ENCODE results near the gene KRT4. TPM values are rescaled to one million over a fixed set of nuclear protein-coding genes. Genes with fewer than 3 reads are reported as not detected.

KRT4 gene
- total RNA-seq, 2 donors from 2014 or later = 6.4 to 12.7 TPM

DNA sequence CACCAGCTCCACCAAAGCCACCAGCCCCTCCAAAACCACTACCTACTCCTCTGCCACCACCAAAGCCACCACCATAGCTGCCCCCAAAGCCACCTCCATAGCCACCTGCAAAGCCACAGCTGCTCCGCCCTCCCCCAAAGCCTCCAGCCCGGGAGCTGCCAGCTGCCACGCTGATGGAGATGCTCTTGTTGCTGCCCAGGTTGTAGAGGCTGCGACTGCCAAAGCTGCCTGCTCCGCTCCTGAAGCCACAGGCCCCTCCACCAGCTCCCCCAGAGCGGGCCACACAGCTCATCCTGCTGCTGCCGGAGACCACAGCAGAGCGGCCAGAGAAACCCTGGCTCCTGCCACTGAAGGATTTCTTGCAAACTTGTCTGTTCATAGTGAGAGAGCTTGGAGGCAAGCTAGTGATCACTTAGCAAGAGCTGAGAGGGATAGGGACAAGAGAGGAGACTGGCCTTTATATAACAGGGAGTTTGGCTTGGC is 37.0 kb downstream of the KRT4 start, which contains the start of gene KRT76:
Gene KRT76 (minus strand): TSS at position 433 of the 483 bp plus-strand sequence. CDS start 54 bp downstream, at position 379.
- WGBS = 93% methylated on average over 8 of the region's 8 CpGs

DNA sequence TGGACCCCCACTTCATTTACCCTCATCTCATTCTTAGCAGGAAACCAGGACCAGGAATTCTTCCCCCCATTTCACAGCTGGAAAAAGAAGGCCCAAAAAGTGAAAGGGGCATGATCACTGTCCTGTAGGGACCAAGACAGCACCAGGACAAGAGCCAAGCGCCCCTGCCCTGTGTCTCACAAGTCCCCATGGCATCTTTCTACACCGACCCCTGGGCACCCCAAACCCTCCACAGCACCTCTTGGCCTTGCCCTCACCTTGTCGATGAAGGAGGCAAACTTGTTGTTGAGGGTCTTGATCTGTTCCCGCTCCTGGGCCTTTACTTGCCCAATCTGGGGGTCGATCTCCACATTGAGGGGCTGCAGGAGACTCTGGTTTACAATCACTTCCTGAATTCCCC is 37.5 kb downstream of the KRT4 start:
- Histone ChIP-seq H3K4me3 (no peak overlapping the region), H3K36me3 (no peaks in the 10 kb centered on the region), H3K27me3 (replicated peaks; ENCODE audit: insufficient read depth) (peaks cover 2% of the 10 kb centered on the region), H3K4me1 (replicated peaks) (no peaks in the 10 kb centered on the region), H3K27ac (no peak overlapping the region), H3K9me3 (no peaks in the 10 kb centered on the region)
- intact Hi-C loops (cut with DNase I) = no loop called here
- WGBS = 91% methylated on average over 5 of the region's 5 CpGs
- DNase-seq (ENCODE audit: low spot score) = no peak
- TF ChIP-seq POLR2A (IDR thresholded peaks at IDR 0.05) = no peak
- TF ChIP-seq, protein P1, sequence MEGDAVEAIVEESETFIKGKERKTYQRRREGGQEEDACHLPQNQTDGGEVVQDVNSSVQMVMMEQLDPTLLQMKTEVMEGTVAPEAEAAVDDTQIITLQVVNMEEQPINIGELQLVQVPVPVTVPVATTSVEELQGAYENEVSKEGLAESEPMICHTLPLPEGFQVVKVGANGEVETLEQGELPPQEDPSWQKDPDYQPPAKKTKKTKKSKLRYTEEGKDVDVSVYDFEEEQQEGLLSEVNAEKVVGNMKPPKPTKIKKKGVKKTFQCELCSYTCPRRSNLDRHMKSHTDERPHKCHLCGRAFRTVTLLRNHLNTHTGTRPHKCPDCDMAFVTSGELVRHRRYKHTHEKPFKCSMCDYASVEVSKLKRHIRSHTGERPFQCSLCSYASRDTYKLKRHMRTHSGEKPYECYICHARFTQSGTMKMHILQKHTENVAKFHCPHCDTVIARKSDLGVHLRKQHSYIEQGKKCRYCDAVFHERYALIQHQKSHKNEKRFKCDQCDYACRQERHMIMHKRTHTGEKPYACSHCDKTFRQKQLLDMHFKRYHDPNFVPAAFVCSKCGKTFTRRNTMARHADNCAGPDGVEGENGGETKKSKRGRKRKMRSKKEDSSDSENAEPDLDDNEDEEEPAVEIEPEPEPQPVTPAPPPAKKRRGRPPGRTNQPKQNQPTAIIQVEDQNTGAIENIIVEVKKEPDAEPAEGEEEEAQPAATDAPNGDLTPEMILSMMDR (IDR thresholded peaks at IDR 0.05) = no peak

More for the DNA sequence above, 37.0 kb downstream of the KRT4 start, which contains the start of gene KRT76:
- no peaks in the 10 kb centered on the region for H3K4me1 ChIP-seq (replicated peaks)
- DNase-seq (ENCODE audit: low spot score) = no peak
- no peaks in the 10 kb centered on the region for H3K36me3 ChIP-seq
- H3K4me3 ChIP-seq = no peak within 1 kb of the TSS
- no peaks in the 10 kb centered on the region for H3K9me3 ChIP-seq
- TF ChIP-seq POLR2AphosphoS5 (IDR thresholded peaks at IDR 0.05) (no peak), POLR2A (IDR thresholded peaks at IDR 0.05) (no peak)
- TF ChIP-seq, protein P1 (IDR thresholded peaks at IDR 0.05) = no peak
- H3K27ac ChIP-seq = no peak within 1 kb of the TSS
- peaks cover 2% of the 10 kb centered on the region for H3K27me3 ChIP-seq (replicated peaks; ENCODE audit: insufficient read depth)
- intact Hi-C loops (cut with DNase I) = no loop called here

DNA sequence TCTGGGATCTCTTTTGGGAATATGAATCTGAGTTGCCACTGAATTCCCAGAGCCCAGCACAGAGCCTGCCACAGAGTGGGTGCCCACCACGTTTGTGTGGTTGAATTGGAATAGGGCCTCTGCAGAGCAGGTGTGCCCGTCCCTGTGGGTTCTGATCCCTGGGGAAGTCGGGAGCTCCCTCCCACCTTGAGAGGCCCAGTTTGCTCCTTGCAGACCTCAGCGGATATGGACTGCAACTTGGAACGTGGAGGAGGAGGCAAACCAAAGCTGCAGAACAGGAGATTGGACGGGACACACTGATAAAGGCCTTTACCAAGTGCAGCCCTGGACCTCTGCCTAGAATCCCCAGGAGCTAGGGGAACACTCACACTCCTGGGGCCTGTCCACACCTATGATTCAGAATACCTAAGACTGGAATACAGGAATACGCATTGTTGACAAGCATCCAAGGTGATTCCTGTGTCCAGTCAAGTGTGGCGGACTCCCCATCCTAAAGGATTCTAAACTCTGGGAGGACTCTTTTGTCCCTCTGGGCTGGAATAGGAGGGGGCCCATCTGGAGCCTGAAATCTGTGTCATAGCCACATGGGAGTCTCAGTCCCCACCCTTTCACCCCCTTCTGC is 39.2 kb downstream of the KRT4 start:
- no peak for DNase-seq (ENCODE audit: low spot score)
- peaks cover 2% of the 10 kb centered on the region for H3K27me3 ChIP-seq (replicated peaks; ENCODE audit: insufficient read depth)
- TF ChIP-seq, protein P1 (IDR thresholded peaks at IDR 0.05) = no peak
- TF ChIP-seq POLR2A (IDR thresholded peaks at IDR 0.05) (no peak), POLR2AphosphoS5 (IDR thresholded peaks at IDR 0.05) (no peak)
- H3K36me3 ChIP-seq = no peaks in the 10 kb centered on the region
- intact Hi-C loops (cut with DNase I) = no loop called here
- H3K9me3 ChIP-seq = no peaks in the 10 kb centered on the region
- no peaks in the 10 kb centered on the region for H3K4me1 ChIP-seq (replicated peaks)
- H3K27ac ChIP-seq = no peak overlapping the region
- 83% methylated on average over 8 of the region's 8 CpGs for WGBS
- no peak overlapping the region for H3K4me3 ChIP-seq

DNA sequence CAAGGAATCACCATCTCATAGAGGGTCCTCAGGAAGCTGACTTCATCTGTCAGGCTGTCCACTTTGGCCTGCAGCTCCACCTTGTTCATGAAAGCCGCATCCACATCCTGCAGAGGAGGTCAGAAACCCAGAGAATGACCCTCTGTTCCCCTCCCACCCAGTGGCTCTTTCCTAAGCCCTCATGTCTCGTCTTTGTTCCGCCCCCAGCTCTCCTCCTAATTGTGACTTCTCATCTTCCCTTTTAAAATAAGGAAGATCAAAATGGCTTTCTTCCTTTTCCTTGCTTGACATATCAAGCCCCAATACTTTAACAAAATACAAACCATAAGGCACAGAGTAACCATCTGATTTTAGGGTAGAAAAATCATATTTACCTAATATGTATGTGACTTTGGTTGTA is 41.1 kb downstream of the KRT4 start:
- TF ChIP-seq POLR2AphosphoS5 (IDR thresholded peaks at IDR 0.05) = no peak
- TF ChIP-seq, protein P1 (IDR thresholded peaks at IDR 0.05) = no peak
- TF ChIP-seq POLR2A (IDR thresholded peaks at IDR 0.05) = no peak
- Histone ChIP-seq H3K27me3 (replicated peaks; ENCODE audit: insufficient read depth) (peaks cover 2% of the 10 kb centered on the region), H3K9me3 (no peaks in the 10 kb centered on the region), H3K4me1 (replicated peaks) (no peaks in the 10 kb centered on the region), H3K27ac (no peak overlapping the region), H3K4me3 (no peak overlapping the region), H3K36me3 (no peaks in the 10 kb centered on the region)
- 70% methylated on average over 3 of the region's 3 CpGs for WGBS
- intact Hi-C loops (cut with DNase I) = no loop called here
- DNase-seq (ENCODE audit: low spot score) = no peak

DNA sequence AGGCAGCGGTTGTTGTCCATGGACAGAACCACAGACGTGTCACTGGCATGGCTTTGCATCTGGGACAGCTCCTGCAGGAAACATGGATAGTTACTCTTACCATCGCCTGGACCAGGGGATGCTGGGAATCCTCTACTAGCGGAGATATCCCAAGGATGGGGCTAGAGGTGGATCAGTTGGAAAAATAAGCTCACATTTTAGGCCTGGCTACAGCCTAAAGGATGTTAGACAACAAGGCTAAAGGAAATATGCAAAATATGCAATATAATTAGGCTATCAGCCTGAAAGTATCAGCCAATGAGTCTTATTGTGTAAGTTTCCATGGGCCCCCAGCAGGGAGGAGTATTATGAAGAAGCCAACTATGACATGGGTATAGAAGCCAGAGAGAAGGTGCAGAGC is 41.7 kb downstream of the KRT4 start:
- intact Hi-C loops (cut with DNase I) = no loop called here
- 88% methylated on average over 4 of the region's 4 CpGs for WGBS

More for the DNA sequence above, 41.7 kb downstream of the KRT4 start:
- no peaks in the 10 kb centered on the region for H3K4me1 ChIP-seq (replicated peaks)
- no peak overlapping the region for H3K4me3 ChIP-seq
- DNase-seq (ENCODE audit: low spot score) = no peak
- no peak overlapping the region for H3K27ac ChIP-seq
- peaks cover 2% of the 10 kb centered on the region for H3K27me3 ChIP-seq (replicated peaks; ENCODE audit: insufficient read depth)
- TF ChIP-seq, protein P1 (IDR thresholded peaks at IDR 0.05) = no peak
- TF ChIP-seq POLR2A (IDR thresholded peaks at IDR 0.05) = no peak
- TF ChIP-seq POLR2AphosphoS5 (IDR thresholded peaks at IDR 0.05) = no peak
- H3K36me3 ChIP-seq = no peaks in the 10 kb centered on the region
- H3K9me3 ChIP-seq = no peaks in the 10 kb centered on the region
